H54 (cell line): ENCODE measurements around the gene RPS2.
"Not testable (repeated sequence)": the region's sequence is repeated elsewhere in the genome, so short reads cannot be mapped to it uniquely, and the experiment has no call there.

Experiments
- DNase-seq: peaks from one replicate; pipeline ENCODE4 v3.0.0; 2011; ENCODE audit warnings: low spot score, mixed read lengths; ENCODE audit not compliant: insufficient read length
- FAIRE-seq: peaks from 3 replicates; lab custom pipeline; 2011; peaks lifted over from hg19 to GRCh38; lab: Jason Lieb, UNC
- POLR2A ChIP-seq: IDR thresholded peaks from 2 replicates; pipeline ENCODE4 v1.6.1; 2011; ENCODE audit warnings: low read depth, mild to moderate bottlenecking, low read length

RPS2 gene

GRCh38 chr16:1964506-1965395 lies at the start of gene RPS2:
Gene RPS2, minus strand, starts transcription at chr16:1964826. Its CDS starts 201 bp downstream, at chr16:1964625.
- TF ChIP-seq POLR2A = peak; percentile 97
- FAIRE-seq = no peak
- peak; percentile 98 for DNase-seq

GRCh38 chr16:2013527-2013926 lies 48.9 kb upstream of the RPS2 start:
- FAIRE-seq (no peak), DNase-seq (no peak)
- no peak for TF ChIP-seq POLR2A

- not testable (repeated sequence) for DNase-seq, FAIRE-seq
Measured at GRCh38 chr16:2011726-2012125, 47.1 kb upstream of the RPS2 start.

GRCh38 chr16:2009791-2010510 lies 45.3 kb upstream of the RPS2 start, which contains the start of gene ZNF598:
Gene ZNF598, minus strand, starts transcription at chr16:2009821.
- DNase-seq (peak; percentile 89), FAIRE-seq (no peak)
- TF ChIP-seq POLR2A = peak; percentile 83

- FAIRE-seq (no peak), DNase-seq (no peak)
- no peak for TF ChIP-seq POLR2A
Measured at GRCh38 chr16:2009164-2009711, 44.6 kb upstream of the RPS2 start.

GRCh38 chr16:2008631-2009163 lies 44.1 kb upstream of the RPS2 start:
- DNase-seq (no peak), FAIRE-seq (no peak)
- TF ChIP-seq POLR2A = no peak

- DNase-seq (no peak), FAIRE-seq (no peak)
- no peak for TF ChIP-seq POLR2A
Measured at GRCh38 chr16:2008009-2008526, 43.4 kb upstream of the RPS2 start.

- no peak for FAIRE-seq
- TF ChIP-seq POLR2A = no peak
- no peak for DNase-seq
Measured at GRCh38 chr16:2007081-2007836, 42.6 kb upstream of the RPS2 start.

- FAIRE-seq (no peak), DNase-seq (no peak)
- no peak for TF ChIP-seq POLR2A
Measured at GRCh38 chr16:2006317-2006716, 41.7 kb upstream of the RPS2 start.

- TF ChIP-seq POLR2A = no peak
- DNase-seq (no peak), FAIRE-seq (no peak)
Measured at GRCh38 chr16:2005646-2006045, 41.0 kb upstream of the RPS2 start.

GRCh38 chr16:2004795-2005517 lies 40.3 kb upstream of the RPS2 start:
- DNase-seq (no peak), FAIRE-seq (no peak)
- TF ChIP-seq POLR2A = no peak

GRCh38 chr16:2003827-2004641 lies 39.4 kb upstream of the RPS2 start:
- DNase-seq (peak; percentile 94), FAIRE-seq (no peak)
- no peak for TF ChIP-seq POLR2A
